ENCODE data around the gene TRIM67.

TRIM67 gene

GRCh38 chr1:231217056-231217455, 55.2 kb downstream of the TRIM67 start:
- TF ChIP-seq, protein P1, sequence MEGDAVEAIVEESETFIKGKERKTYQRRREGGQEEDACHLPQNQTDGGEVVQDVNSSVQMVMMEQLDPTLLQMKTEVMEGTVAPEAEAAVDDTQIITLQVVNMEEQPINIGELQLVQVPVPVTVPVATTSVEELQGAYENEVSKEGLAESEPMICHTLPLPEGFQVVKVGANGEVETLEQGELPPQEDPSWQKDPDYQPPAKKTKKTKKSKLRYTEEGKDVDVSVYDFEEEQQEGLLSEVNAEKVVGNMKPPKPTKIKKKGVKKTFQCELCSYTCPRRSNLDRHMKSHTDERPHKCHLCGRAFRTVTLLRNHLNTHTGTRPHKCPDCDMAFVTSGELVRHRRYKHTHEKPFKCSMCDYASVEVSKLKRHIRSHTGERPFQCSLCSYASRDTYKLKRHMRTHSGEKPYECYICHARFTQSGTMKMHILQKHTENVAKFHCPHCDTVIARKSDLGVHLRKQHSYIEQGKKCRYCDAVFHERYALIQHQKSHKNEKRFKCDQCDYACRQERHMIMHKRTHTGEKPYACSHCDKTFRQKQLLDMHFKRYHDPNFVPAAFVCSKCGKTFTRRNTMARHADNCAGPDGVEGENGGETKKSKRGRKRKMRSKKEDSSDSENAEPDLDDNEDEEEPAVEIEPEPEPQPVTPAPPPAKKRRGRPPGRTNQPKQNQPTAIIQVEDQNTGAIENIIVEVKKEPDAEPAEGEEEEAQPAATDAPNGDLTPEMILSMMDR (IDR thresholded peaks at IDR 0.05; ENCODE audit: extremely low read depth, missing control alignments) = no peak
- no peak for DNase-seq (ENCODE audit: low spot score)

DNA sequence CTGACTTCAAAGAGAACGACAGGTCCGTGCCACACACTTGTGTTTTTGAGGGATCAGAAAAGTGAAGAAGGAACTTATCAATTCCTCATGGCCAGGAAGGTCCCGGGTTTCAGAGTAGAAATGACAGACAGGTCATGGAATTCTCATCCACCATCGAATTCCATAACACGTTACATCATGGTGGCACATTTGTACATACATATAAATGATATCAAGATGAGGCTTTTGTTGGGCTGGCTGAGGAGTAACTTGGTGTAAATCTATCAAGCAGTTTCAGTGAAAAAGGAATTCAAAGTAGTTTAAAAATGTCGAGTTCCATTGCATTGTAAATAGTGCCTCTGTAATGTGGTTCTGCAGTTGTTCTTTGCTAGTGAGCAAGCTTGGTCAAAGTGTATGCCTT, 56.2 kb downstream of the TRIM67 start:
- TF ChIP-seq, protein P1 (IDR thresholded peaks at IDR 0.05; ENCODE audit: extremely low read depth, missing control alignments) = no peak
- DNase-seq (ENCODE audit: low spot score) = no peak

- TF ChIP-seq, protein P1 (IDR thresholded peaks at IDR 0.05; ENCODE audit: extremely low read depth, missing control alignments) = no peak
- no peak for DNase-seq (ENCODE audit: low spot score)
Observed at GRCh38 chr1:231219422-231220401, 57.9 kb downstream of the TRIM67 start.

GRCh38 chr1:231220801-231221200, 58.9 kb downstream of the TRIM67 start:
- DNase-seq (ENCODE audit: low spot score) = no peak
- TF ChIP-seq, protein P1 (IDR thresholded peaks at IDR 0.05; ENCODE audit: extremely low read depth, missing control alignments) = no peak

- DNase-seq (ENCODE audit: low spot score) = no peak
Observed at GRCh38 chr1:231226156-231226555, 64.3 kb downstream of the TRIM67 start.

DNA sequence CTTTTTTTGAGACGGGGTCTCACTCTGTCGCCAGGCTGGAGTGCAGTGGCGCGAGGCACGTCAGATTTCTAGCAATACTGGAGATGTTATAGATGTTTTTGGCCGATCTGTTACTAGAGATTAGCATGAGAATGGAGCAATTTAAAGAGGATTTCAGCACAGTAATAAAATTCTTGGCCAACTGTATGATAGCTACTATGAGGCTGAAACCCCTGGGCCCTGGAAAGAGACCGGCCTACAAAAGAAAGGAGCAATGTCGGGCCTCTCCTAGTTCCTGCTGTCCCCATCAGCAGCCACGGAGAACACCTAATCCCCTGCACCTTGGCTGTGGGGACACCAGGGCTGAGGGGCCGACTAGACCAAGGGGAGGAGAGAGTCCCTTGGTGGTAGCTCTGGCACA, 69.7 kb downstream of the TRIM67 start:
- TF ChIP-seq, protein P1 (IDR thresholded peaks at IDR 0.05; ENCODE audit: extremely low read depth, missing control alignments) = no peak

More at GRCh38 chr1:231226156-231226555, 64.3 kb downstream of the TRIM67 start:
- TF ChIP-seq, protein P1 (IDR thresholded peaks at IDR 0.05; ENCODE audit: extremely low read depth, missing control alignments) = no peak

More for the DNA sequence above, 69.7 kb downstream of the TRIM67 start:
- no peak for DNase-seq (ENCODE audit: low spot score)
